ENCODE measurements around the gene CCDC170.
A peak's percentile ranks its signal among the peaks of the same experiment; 100 is the strongest.
"Not testable (repeated sequence)": the region's sequence is repeated elsewhere in the genome, so short reads cannot be mapped to it uniquely, and the experiment has no call there.

CCDC170 gene, protein sequence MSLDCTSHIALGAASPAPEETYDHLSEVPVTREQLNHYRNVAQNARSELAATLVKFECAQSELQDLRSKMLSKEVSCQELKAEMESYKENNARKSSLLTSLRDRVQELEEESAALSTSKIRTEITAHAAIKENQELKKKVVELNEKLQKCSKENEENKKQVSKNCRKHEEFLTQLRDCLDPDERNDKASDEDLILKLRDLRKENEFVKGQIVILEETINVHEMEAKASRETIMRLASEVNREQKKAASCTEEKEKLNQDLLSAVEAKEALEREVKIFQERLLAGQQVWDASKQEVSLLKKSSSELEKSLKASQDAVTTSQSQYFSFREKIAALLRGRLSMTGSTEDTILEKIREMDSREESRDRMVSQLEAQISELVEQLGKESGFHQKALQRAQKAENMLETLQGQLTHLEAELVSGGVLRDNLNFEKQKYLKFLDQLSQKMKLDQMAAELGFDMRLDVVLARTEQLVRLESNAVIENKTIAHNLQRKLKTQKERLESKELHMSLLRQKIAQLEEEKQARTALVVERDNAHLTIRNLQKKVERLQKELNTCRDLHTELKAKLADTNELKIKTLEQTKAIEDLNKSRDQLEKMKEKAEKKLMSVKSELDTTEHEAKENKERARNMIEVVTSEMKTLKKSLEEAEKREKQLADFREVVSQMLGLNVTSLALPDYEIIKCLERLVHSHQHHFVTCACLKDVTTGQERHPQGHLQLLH

DNA sequence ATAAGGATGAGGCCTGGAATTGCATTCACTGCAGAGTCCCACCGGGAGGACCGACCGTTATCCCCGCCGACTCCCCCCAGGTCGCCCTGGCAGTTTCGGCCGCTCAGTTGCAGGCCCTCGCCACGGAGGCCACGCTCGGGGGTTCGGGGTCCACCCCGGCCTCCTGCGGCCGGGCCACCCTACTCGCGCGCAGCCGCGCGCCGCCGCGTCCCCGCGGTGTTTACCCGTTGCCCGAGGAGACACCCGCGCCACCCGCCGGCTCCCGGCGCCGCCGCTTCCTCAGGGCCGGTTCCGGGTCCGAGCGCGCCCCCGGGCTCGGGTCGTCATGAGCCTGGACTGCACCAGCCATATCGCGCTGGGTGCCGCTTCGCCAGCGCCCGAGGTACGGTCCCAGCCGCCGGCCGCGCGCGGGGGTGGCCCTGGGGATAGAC, at the start of gene CCDC170:
TSS of gene CCDC170 (plus strand) at position 214 of the 431 bp plus-strand sequence. CDS start at position 326, 112 bp downstream.
- no peak for DNase-seq

DNA sequence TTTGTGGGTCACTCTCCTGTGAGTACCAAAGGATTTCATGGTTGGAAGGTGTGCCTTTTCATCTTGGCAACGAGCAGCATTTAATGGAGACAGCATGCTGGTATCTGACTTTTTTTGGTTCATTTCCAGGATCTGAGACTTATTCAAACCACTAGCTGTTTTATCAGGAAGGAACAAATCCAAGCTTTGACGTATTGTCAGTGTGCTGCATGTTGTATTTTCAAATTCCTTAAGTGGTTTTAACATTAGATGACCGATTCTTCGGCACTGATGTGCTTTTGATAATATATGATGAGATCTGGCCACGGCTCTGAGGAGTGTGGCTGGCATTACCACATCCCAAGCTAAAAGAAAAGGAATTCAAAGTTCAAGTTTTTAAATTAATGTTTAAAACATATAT, 48.3 kb upstream of the CCDC170 start:
- DNase-seq, result no peak

DNA sequence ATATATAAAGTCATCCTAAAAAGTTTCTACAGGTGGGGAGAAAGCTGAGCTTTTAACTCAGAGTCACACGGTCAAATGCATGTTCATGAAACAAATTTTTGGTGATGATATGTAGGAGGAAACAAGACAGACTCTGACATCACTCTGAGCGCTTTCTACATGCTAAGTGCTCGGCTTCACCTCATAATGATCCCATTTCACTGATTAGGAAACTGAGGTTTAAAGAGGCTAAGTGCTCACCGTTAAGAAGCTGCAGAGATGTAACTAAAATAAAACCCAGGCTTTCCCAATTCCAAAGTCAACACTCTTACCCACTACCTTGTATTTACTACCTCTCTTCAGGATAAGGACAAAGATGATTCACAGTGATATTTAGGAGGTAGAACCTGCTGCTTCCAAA, 46.6 kb upstream of the CCDC170 start:
- DNase-seq, result no peak

DNA sequence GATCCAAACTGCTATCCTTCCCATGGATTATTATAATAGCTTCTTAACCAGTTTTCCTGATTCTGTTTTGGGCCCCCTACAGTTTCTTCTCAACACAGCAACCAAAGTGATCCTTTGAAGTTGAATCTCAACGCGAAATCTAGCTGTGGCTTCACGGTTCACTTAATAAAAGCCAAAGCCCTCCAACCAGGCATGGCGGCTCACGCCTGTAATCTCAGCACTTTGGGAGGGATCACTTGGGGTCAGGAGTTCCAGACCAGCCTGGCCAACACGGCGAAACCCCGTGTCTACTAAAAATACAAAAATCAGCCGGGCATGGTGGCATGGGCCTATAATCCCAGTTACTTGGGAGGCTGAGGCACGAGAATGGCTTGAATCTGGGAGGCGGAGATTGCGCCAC, 45.2 kb upstream of the CCDC170 start:
- DNase-seq, result no peak

DNA sequence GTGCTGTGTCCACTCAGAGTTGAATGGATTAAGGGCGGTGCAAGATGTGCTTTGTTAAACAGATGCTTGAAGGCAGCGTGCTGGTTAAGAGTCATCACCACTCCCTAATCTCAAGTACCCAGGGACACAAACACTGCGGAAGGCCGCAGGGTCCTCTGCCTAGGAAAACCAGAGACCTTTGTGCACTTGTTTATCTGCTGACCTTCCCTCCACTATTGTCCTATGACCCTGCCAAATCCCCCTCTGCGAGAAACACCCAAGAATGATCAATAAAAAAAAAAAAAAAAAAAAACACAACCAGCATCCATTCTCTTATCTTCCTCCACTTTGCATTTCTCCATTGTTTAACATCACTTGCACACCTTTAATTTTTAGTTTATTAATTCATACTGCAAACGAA, 42.9 kb upstream of the CCDC170 start:
- DNase-seq, result not testable (repeated sequence)

DNA sequence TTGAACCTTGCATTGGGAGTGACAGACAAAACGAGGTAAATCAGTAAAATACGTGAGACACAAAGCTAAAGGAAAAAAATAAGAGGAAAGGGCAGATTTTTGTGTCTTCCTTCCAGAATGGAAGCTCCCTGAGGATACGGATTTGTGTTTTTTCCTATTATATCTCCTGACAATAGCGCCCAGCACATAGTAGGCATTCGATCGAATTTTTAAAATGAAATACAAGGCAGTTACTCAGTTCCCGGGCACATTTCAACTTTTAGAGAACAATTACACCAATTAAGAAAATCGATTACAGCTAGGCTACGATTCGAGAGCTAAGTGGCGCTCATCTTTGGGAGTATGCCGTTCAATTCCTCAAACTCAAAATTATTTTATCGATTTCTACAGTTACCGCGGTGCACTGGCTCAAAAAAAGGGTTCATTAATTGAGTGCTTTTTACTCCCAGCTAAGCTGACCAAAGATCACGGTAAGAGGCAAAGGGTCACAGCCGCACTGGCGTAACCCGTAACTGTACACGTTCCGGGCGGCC, 42.3 kb upstream of the CCDC170 start:
- no peak for DNase-seq

DNA sequence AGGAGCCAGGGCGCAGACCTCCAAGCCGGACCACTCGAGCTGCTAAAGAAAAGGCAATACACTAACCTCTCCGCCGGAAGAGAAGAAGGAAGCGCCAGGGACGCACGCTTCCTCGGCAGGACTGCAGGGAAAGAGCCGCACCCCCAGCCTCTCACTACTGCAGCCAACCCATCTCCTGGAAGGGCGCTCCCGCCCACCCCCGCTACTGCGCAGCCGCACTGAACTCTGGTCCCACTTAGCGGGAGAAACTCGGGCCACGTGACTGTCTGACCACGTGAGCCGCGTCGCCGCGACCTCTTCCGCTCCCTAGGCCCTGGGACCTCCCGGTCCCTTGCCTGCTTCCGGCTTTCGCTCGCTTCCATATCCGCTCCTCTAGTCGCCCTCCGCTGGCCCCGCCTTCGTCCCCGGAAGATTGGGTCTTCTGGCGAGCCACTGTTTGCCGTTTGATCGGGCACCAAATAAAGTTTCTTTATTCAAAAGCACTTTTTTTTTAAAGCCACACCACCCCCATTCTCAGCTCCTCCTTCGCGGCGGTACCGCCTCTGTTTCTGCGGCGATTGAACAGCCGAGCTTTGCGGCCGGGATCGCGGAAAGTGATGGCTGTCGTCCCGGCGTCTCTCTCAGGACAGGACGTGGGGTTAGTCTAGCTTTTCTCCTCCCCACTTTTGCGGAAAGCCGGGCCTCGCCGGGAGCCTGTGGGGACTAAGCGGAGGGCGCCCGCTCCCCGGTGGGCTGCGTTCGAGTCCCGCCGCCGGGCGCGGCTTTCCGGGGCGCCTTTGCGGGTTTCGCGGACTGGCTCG, 41.7 kb upstream of the CCDC170 start, which contains the start of gene RMND1:
TSS of gene RMND1 (minus strand) at position 177 of the 800 bp plus-strand sequence. CDS start 6,315 bp downstream, outside the sequence.
- DNase-seq, result peak; percentile 100

DNA sequence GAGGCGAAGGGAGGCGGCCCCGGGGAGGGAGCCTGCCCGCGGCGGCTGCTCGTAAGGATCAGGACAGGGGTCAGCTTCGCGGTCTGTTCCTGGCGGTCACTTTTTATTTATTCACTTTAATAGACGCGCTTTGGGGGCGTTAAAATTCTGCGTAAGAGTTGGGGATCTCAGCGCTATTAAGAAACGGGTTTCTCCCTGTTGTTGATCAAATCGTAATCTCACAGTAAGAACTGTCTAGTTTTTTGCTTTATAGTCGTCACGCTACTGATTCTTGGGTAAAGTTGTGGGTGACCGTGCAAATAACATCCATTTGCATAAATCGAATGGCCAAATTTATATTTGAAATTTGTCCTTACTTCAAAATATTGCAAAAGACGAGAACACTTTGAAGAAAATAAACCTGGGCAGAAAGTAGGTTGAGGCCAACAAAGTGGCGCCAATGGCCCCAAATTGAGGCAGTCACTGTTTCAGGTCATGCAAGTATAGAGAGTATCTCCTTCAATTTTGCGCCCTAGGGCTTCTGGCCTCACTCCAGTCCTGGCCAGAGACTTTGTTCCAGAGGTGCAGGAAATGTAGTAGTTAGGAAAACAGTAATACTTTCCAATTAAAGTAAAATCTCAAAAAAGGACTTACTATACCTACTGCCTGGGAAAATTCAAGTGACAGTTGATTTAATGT, 40.9 kb upstream of the CCDC170 start:
- peak; percentile 37 for DNase-seq

DNA sequence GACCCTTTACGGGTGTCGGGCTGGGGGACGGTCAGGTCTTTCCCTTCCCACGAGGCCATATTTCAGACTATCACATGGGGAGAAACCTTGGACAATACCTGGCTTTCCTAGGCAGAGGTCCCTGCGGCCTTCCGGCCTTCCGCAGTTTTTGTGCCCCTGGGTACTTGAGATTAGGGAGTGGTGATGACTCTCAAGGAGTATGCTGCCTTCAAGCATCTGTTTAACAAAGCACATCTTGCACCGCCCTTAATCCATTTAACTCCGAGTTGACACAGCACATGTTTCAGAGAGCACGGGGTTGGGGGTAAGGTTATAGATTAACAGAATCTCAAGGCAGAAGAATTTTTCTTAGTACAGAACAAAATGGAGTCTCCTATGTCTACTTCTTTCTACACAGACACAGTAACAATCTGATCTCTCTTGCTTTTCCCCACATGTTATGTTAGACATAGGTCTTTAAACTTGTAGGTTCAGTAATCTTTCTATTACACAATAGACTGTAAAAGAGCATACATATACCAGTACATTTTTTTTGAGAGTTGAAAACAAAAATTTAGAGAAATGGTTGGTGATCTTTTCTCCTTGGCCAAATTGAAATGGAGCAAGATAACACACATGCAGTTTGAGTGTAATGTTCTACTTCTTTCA, 37.9 kb upstream of the CCDC170 start:
- not testable (repeated sequence) for DNase-seq

DNA sequence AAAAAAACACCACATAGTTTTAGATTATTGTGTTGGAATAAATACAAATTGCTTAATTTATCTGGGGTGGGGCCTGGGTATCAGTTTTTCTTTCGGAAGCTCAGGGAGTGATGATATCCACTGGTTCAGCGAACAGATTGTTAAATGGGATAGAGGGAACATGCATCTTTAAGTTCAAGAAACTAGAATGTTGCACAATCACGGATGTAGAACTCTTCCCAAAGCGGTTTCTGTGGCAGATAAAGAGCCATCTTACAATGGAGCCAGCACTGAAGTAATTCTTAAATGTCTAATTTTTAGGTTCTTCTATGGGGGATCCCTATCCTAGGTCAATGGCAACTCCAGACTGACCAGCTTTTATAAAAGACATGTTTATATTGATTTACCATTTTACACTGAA, 32.1 kb upstream of the CCDC170 start:
- DNase-seq, result no peak

DNA sequence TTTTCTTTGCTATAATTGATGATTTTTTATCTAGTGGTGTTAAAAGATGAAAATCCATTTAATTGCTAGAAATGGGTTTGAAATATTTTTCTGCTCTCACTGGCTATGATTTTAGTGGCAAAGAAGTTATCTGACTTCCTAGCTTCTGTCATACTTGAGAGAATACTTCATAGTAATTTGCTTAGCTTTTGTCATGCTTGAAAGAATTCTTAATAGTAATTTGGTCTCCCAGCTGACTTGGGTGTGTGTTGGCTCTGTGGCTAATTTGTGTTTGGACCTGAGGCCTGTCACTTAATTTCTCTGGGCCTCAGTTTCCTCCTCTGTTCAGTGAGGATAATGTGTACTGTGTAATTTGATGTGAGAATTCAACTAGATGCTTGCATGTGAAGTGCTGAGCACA, 29.1 kb upstream of the CCDC170 start:
- DNase-seq, result no peak

DNA sequence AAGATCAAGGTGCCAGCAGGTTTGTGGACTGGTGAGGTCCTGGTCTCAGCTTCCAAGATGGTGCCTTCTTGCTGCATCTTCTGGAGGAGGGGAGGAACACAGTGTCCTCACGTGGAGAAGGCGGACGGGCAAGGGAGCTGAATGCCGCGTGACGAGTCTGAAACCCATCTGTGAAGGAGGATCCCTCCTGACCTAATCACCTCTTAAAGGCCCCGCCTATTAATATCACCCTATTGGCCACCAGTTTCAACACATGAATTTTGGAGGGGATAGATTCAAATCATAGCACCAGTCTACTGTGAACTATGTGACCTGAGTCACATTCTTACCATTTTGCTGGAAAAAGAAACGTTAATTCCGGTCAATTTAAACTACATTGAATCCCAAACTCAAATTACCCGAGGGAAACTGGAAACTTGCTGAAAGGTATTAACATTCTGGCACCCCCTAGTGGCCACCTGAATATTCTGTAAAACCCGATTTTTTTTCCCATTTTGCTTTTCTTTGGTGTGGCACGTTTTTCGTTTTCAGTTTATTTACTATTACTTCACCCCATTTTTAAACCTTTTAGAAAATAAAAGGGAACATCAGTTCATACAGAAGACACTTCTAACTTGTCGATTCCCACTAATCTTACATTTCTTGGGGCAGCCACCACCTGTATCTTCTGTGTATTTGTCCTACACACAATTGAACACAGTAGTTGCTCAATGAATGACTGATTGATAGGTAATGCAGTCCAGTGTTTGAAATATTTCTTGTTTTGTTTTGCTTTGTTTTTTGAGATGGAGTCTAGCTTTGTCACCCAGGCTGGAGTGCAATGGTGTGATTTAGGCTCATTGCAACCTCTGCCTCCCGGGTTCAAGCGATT, 17.9 kb upstream of the CCDC170 start:
- DNase-seq, result peak; percentile 64

DNA sequence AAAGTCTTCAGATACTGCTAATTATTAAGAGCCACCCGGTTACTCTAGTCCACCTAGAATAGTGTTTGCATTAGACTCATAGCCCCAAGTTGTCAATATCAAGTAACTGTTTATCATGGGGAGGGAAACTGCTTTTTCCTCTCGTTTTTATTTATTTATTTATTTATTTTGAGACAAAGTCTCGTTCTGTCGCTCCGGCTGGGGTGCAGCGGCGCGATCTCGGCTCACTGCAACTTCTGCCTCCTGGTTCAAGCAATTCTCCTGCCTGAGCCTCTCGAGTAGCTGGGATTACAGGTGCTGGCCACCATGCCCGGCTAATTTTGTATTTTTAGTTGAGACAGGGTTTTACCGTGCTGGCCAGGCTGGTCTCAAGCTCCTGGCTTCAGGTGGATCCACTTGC, 16.1 kb upstream of the CCDC170 start:
- no peak for DNase-seq

DNA sequence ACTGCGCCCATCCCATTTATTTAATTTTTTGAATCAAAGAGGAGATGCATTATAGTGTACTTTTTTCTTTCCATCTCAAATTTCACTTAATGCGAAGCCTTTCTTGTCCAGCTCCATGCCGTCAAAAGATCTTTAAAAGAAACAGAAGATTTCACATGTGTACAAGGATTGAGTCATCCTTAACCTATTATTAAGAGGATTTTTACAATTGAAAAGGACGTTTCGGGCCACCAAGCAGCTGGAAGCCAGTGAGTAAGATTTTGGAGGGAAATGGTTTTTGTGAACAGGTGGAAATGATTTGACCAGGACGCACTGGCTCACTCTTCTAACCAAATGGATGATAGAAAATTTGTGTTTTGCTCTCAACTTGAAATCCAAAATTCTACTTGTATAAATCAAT, 15.1 kb upstream of the CCDC170 start:
- DNase-seq, result no peak

DNA sequence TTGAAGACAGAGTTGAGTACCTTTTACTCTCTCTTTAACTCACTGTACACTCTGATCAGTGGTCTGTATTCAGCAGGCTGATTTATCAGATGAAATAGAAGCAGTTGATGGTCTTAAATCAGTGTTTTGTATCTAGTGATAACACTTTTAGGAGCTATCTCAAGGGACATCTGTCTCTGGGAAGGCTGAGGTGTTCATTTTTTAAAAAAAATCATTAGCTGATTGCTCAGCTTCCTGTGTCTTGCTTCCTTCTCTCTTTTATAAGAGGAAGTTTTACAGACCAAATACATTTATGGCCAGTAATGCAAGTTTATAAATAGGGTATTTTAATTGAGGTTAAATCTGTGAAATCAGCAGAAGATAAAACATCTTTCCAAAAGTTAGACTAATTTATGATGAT, 12.0 kb upstream of the CCDC170 start:
- no peak for DNase-seq

DNA sequence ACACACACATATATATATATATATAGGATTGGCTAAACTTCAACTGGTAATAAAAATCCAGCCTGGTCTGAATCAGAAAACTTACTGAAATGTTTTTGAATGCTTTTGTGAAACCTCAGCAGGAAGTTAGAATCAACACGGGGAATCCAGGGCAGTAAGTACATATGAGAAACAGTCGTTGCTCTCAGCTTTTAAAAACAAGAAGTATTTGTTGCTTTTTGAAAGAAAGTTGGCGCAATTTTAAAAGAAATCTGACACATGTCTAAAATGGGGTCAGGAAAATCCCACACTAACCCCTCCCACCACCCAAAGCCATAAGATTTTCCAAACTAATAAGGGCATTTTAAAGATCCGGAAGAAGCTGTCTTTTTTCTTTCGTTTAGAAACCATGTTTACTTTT, 11.5 kb upstream of the CCDC170 start:
- DNase-seq, result peak; percentile 12

DNA sequence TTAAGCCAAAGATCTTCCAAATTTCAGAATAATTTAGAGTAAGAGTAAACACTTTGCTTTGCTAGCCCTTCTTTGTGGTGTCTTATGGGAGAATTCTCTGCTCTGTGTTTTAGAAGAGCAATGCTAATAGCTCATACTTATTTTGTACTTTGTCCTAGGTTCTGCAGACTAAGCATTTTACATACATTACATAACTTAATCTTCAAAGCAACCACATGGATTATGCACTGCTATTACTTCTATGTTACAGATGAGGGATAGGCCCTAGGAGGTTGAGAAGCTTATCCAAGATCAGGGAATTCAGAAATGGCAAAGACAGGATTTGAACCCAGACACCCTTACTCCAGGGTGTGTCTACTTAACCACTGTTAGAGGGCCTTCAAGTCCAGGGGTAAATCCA, 9.8 kb upstream of the CCDC170 start:
- DNase-seq, result no peak

DNA sequence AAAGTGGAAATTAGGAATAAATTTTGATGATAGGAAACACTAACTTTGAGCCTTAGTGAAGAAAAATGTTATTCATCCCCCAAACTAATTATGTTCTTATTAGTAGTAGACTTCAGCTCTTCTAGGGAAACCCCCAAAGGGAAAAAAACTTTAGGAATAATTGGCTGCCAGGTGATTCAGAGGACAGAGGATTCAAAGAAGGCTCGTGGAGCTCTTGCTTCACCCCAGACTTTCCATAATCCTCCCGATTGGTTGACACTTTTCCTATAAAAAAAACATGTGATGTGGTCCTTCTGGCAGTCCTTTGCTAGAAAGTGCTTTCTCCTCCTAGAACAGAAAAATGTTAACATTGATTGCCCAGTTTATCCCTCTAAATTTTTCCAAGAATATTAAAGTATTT, 5.6 kb upstream of the CCDC170 start:
- no peak for DNase-seq

DNA sequence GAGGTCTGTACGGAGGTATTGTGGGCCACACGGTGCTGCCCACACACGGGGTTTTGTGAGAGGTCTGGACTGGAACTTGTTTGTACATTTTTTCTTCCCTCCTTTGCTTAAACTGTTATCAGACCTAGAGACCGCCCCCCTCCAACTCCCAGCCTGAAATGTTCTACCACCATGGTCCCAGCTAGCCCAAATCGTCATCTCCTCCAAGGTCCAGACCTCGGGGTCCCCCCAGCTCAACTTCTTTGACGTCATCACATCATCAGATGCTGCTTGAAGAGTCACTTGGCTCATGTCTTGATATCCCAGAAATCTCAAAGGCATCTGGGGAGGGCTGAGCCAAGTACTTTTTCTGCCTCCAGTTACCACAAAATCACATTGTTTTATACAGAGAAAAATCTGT, 2.8 kb upstream of the CCDC170 start:
- DNase-seq, result no peak

DNA sequence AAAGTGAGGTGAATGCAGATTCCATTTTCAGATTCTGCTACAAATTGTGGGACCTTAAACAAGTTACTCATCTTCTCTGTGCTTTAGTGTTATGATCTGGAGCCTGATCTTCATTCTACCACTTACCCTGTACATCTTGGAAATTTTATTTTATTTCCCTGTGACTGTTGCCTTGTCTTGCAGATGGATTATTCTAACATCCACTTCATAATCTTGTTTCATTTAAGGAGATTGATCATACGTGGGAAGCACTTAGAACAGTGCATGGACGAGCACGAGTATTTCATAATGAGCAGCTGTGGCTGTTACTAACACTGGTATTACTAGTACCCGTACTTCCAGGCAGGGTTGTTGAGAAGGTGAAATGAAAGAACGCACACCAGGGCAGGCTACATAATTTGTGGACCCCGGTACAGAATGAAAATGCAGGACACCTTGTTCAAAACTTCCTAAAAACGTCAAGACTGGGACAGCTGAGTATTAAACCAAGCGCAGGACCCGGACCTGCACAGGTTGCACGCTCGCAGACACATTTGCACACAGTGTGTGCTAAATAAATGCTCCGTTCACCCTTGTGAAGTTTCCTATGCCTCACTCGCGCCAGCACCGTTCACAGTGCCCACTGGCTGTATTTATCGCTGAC, 535 bp upstream of the CCDC170 start:
- no peak for DNase-seq
